CD4-positive, alpha-beta T cell treated with Interleukin-17A for 1 hour (primary cell): ENCODE data around the gene PAGE2B.
"Not testable (repeated sequence)": the region's sequence is repeated elsewhere in the genome, so short reads cannot be mapped to it uniquely, and the experiment has no call there.

Experiments
- DNase-seq: peaks from one replicate; pipeline ENCODE4 v3.0.0-alpha.2; 2020

PAGE2B gene, protein sequence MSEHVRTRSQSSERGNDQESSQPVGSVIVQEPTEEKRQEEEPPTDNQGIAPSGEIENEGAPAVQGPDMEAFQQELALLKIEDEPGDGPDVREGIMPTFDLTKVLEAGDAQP

DNA sequence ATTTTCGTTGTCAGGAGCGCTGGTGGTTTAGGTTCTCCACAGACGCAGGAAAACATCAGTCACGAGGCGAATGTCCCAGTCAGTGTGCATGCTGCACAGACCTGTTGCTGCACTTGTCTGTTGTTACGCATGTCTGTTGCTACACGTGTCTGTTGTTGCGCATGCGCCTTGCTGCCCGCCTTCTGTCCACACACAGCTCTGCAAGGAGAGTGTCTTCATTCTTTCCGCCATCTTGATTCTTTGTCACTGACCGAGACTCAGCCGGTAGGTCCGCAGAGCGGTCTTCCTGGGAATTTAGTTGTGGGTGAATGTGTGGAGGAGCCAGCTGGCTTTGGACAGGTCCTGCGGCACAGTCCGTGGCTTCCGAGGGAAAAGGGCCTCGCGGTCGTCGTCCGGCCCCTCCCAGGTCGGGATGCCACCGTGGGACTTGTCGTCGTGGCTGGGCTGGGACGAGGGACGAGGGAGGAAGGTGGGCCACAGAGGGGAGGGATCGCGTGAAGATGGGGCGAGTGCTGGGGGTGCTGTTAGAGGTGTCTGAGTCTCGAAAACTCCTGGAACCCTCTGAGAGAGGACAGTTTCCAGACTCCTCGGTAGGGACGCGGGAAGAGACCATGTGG lies at the start of gene PAGE2B:
TSS of gene PAGE2B (plus strand) at position 180 of the 617 bp plus-strand sequence. CDS start 1,012 bp downstream, outside the sequence.
- DNase-seq: no peak

DNA sequence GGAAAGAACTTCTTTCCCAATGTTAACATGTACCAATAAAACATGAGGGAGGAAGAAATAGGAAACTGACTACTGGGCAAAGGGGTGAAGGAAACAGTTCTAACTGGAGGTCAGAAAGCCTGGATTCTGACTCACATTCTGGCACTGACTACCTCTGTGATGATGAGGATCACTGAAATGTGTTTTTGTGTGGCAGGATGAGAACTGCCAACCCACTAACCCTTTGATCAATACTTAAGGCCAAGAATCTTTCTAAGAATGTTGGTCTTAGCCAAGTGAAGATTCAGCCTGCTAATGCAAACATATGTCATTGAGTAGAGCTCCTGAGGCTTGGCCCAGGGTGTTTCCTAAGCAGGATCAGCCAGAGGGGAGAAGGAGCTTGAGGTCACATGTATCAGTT lies 48.7 kb upstream of the PAGE2B start:
- DNase-seq: no peak

DNA sequence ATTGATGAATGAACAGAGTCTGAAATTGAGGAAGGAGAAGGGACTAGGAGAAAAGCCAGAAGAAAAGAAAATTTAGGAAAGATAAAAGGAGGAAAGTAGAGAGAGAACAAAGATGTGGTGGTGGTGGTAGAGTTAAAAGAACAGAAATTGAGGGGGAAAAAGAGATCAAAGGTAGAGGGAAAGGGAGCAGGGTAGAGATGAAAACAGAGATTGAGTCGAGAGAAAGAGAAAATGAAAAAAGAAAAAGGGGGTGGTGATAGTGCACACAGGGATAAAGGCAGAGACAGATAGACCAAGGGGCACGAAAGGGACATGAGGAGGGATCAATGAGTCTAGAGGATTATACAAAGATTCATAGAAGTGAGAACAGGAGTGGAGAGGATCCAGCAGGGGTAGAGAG lies 48.0 kb upstream of the PAGE2B start:
- DNase-seq: no peak

DNA sequence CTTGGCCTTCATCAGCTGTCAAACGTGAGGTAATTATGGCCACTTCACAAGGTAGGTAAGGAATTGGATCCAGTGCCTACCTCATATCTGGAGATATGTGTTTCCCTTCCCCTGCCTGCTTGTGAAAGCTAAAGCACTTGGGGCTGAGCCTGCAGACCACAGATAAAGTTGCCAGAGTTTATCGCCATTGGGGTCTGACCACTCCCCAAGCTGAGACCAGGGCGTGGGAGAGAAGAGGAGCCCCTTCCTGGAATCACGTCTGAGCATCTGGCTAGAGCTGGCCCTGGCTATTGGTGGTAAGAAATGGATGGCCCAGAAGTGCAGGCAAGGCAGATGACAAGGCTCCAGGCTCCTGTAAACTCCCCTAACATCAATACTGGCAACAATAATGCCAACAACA lies 46.8 kb upstream of the PAGE2B start:
- DNase-seq: no peak

DNA sequence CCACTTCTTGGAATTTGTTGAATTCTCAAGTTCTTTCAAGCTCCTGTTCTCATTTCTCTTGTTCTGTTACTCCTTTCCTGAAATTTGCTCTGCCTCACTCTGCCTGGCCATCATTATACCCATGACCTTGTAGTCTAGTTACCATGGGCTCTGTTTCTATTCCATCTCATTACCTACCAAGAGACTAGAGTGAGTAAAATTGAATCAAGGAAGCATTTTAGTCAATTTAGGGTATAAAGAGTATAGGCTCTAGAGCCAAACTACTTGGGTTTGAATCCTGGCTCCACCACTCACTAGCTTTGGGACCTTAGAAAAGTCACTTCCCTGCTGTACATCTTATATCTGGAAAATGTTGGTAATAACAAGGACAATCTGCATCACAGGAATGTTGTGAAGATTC lies 46.2 kb upstream of the PAGE2B start:
- DNase-seq: no peak

DNA sequence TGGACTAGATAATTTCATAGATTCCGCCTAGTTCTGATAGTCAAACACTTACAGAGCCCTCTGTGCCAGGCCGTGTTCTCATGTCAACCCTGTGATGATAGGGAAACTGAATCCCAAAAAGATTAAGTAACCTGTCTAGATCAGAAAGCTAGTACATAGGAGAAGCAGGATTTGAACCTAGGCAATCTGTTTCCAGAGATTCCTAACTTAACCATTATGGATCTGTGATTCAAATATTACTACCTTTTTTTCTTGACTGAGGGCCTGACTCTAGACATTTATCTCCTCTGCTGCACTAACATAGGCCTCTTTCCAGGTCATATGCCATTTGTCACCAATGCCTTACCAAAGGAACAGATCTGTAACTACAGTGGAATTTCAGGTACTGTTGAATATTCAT lies 45.5 kb upstream of the PAGE2B start:
- no peak for DNase-seq

DNA sequence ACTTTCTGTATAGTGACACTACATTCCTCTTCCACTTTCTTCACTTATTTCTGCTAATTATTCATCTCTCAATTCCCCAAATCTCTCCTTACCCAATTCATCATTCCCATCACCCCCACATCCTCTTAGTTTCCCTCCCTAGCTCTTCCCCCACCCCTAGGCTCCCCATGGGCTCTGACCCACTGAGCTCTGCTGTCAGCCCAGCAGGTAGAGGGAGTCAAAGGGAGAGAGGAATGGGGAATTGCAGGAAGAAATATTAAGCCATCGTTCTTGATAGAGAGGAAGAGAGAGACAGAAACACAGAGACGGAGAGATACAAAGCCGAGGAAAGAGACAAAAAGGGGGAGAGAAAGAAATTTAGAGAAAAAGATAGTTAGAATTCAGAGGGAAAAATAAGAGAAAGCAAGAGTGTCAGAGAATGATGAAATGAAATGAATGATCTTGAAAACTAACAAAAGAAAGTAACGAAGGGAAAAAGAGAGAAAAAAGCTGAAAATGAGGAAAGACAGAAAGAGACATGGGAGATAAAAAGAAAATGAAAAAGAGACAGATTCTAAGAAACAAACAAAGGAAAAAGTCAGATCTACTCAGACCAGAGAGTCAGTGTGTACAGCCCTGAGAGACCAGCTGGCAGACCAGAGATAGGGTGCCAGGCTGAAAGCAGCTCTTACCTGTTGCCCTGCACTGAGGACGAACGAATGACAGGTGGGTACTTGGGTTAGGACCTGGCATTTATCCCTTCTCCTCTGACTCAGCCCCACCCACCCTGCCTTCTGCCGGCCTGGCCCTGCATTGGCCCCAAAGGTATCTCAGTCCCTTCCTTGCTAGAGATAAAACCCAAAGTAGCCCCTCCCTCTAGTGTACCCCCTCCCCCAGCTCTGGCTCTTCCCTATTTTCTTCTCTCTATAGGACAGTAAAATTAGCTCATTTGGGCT lies 44.3 kb upstream of the PAGE2B start, which contains the start of gene ALAS2:
TSS of gene ALAS2 (minus strand) at position 707 of the 935 bp plus-strand sequence. CDS start 4,977 bp downstream, outside the sequence.
- DNase-seq: no peak

DNA sequence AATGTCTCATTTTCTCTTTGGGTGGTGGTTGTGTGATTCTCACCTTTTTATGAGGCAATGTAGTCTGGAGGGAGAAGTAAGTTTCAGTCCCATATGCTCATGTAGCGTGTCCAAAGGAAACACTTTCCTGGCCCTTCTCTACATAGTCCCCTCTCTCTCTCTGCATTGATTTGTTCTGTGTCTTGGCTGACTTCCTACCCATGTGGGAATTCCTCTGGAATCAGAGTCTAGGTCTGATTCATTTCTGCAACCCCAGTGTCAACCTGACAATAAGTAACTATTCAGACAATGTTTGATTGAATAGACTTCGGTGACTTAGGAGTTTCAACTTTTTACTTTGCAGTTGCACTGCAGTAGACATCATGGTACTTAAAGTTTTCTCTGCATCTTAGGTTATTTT lies 41.4 kb upstream of the PAGE2B start:
- no peak for DNase-seq

DNA sequence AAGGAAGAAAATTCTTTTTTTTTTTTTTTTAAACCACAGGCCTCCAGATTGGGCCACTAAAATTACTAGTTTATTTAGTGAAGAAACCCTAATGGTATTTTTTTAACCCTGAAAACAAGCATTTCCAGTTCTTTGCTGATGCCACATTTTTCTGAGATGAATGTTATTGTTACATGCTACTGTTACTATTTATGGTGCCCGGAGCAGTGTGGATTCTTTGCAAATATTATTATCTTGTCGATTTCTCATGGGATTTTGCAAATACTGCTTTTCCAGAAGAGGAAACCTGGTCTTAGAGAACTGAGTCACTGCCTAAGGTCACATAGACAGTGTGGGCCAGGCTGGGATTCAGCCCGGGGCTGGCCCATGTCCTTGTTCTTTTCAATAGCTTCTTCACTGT lies 35.4 kb upstream of the PAGE2B start:
- DNase-seq: no peak

DNA sequence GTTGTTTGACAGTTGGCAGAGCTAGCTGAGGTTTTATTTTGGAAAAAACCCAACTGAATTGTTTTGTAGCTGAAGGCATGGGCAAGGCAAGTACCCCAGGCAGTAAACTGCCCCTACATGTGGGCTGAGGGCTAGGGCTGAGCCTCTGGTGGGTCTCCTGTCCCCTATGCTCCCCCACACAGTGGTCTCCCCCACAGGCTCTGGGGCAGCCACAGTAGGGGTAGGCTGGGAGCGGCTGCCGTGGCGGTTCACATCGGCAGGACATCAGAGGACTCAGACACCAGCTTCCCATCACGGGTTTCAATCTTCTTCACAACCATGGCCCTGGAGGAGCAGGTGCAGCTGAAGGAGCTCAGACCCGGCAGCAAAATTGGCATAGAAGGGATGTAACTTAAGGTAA lies 33.3 kb upstream of the PAGE2B start:
- DNase-seq: no peak

DNA sequence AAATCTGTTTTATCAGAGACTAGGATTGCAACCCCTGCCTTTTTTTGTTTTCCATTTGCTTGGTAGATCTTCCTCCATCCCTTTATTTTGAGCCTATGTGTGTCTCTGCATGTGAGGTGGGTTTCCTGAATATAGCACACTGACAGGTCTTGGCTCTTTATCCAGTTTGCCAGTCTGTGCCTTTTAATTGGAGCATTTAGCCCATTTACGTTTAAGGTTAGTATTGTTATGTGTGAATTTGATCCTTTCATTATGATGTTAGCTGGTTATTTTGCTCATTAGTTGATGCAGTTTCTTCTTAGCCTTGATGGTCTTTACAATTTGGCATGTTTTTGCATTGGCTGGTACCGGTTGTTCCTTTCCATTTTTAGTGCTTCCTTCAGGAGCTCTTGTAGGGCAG lies 24.2 kb upstream of the PAGE2B start:
- not testable (repeated sequence) for DNase-seq

DNA sequence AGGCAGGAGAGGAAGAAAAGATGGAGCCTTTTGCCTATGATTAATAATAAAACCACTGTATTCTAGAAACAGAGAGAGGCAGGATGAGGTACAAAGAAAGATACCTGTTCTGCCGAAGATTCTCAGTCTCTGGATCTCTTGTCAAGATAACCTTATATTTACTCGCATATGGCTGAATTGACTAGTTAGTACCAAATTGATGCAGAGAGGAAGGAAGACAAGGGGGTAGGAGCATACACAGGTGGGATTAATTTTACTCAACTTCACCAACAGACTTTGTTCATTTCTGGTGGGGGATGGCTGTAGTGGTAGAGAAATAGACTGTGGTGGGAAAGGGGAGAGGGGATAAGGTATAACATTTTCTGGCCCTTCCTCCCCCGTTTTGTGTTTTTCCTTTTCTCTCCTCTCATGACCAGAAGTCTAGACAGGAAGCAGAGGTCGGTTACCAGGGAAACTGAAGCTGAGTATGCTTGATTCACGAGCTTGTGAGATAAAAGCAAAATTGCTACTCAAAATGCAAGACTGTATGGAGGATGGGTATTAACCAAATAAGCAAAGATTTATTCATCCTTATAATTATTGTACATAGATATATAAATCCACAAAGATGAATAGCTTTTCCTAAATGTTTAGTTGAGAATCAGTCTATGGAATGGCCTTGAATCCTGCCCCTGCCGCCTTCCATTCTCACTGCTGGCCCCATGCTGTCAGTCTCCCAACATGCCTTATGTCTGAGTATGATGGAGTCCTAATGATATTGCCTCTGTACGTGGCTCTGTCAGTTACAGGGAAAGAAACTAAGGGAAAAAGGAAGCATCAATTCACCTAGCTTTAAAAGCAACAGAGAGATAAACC lies 17.8 kb upstream of the PAGE2B start:
- peak; percentile 66 for DNase-seq

DNA sequence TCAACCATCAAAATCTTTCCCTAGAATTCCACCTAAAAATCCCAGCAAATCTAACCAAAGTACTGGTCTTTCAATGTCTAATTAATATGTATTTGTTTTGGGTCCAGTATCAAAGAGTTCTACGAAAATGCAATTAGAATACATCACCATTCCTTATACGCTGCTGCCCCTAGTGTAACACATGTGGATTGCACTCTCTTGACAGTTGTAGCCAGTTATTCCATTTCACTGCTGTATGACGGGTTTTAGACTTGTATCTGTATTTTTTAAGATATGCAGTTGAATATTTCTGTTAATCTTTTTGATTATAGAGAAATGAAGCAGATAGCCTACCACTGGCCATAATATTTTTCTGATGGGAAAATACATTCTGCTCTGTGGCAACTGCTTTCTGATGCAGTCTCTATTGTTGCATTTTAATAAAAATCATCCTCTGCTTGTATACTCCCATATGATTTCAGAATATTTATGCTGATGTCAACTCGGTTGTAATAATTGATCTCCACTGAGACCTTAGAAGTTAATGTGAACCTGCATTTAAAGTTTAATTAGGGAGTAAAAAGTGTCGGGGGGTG lies 17.1 kb upstream of the PAGE2B start:
- DNase-seq: peak; percentile 62

DNA sequence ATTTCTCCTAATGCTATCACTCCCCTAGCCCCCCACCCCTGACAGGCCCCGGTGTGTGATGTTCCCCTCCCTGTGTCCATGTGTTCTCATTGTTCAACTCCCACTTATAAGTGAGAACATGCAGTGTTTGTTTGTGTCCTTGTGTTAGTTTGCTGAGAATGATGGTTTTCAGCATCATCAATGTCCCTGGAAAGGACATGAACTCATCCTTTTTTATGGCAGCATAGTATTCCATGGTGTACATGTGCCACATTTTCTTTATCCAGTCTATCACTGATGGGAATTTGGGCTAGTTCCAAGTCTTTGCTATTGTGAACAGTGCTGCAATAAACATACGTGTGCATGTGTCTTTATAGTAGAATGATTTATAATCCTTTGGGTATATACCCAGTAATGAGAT lies 7.7 kb upstream of the PAGE2B start:
- DNase-seq: not testable (repeated sequence)

DNA sequence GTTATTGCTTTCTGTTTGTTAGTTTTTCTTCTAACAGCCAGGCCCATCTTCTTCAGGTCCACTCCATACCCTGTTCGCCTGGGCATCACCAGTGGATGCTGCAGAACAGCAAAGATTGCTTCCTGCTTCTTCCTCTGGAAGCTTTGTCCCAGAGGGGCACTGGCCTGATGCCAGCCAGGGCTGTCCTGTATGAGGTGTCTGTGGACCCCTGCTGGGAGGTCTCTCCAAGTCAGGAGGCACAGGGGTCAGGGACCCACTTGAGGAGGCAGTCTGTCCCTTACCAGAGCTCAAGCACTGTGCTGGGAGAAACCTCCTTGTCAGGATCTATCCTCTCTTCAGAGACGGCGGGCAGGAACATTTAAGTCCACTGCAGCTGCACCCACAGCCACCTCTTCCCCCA lies 2.5 kb upstream of the PAGE2B start:
- no peak for DNase-seq

DNA sequence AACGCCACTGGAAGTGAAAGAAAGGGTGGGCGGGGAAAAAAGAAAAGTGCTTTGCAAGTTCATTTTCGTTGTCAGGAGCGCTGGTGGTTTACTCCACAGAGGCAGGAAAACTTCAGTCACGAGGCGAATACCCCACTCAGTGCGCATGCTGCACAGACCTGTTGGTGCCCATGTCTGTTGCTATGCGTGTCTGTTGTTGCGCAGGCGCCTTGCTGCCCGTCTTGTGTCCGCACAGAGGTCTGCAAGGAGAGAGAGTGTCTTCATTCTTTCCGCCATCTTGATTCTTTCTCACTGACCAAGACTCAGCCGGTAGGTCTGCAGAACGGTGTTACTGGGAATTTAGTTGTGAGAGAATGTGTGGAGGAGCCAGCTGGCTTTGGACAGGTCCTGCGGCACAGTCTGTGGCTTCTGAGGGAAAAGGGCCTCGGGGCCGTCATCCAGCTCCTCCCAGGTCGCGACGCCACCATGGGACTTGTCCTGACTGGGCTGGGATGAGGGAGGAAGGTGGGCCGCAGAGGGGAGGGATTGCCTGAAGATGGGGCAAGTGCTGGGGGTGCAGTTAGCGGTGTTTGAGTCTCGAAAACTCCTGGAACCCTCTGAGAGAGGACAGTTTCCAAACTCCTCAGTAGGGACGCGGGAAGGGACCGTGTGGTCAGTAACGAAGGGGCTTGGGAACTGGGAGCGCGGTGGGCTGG lies 14.1 kb downstream of the PAGE2B start, which contains the start of gene PAGE2:
TSS of gene PAGE2 (plus strand) at position 224 of the 695 bp plus-strand sequence. CDS start 1,003 bp downstream, outside the sequence.
- DNase-seq: no peak

DNA sequence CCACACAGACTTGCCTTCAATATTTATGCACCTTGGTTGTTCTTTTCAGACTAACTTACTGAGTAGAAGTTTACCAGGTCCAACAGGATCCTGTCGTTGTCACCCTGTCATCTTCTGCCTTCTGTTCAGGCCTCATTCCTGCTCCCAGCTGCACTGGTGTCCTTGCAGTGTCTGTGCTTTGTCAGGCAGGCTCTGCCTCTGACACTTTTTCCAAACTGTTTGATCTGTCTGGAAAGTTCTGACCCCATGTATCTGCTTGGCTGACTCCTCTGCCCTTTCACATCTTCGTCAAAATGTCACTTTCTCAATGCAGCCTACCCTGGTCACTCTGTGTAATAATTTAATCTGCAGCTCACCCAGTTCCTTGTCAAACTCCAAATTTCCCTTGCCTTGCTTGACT lies 23.9 kb downstream of the PAGE2B start:
- no peak for DNase-seq

DNA sequence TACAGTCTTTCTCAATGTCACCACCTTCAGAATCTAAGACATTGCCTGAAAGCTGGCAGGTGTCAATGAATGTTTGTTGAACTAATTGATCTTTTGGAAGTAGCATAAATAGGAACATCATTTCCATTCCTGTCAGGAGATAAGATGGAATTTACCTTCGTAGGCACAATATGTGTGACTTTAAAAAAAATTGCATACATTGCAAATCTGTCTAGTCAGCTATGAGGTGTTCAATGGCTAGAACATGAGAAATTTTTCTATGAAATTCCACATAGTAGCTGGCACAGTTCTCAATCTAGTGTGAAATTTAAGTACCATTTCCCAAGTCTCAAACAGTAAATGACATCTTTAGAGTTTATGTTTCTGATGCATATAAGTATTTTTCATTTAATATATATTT lies 24.3 kb downstream of the PAGE2B start:
- DNase-seq: no peak

DNA sequence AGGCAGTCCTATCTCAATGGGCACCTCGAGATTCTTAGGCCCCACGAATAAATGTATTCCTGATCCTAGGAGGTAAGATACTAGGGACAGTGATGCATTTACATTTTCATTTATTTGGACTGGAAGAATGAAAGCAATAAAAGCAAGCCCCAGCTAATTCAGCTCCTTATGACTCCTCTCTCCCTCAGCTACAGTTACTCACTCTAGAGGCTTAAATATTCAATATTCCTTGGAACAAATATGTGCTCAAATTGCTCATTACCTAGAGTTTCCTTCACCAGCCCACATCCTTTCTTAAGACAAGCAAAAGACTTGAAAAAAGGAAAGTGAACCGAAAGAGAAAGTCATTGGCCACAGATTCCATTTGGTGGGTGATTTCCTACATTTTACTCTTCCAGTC lies 27.9 kb downstream of the PAGE2B start:
- no peak for DNase-seq

DNA sequence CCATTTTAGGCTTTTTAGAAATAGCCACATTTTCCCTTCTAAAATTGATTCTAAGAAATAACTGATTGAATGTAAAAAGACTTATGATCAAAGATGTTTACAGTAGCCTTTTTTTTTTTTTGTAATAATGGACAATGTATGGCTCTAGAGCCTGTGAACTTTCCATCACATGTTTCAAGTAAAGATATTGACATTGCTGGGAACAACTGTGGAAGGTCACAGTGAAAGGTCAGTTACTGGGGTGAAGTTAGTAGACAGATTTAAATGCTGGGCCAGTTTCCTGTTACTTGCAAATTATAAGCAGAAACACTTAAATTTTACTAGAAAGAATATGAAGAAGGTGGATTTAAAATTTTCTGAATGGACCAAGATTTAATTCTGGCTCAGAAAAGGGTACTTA lies 32.4 kb downstream of the PAGE2B start:
- DNase-seq: no peak

DNA sequence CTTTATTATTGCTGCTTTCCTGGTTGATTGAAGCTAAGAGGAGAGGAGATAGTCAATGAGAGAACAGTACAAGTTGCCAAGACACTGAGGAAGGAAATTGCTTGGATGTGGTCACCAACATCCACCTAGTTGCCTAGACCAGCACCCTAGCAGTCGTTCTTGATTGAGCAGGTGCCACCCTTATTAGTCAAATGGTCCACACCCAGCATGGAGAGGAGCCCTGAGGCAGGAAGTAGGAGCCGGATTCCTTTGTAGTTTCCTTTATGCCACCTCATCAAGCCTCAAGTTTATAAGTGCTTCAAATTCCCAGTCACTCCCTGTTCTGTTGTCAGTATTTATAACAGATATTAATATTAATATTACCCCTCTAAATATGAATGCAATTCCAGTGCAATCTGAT lies 33.1 kb downstream of the PAGE2B start:
- DNase-seq: no peak

DNA sequence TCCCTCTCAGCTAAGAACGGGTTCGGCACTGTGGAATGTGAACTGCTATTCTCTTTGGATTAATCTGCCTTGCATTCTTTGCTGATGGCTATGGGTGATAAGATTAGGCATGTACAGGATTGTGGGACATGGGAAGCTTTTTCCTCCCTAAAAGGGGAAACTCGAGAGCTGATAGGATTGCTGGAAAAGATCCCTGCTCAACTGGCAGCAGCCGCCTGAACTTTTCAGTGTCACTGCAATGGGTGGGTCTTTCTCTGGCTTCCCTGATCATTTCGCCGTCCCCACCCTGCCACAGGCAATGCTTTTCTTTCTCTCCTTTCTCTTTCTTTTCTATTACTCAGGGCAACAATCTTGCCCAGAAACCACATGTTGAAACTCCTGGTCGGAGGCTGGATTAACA lies 34.5 kb downstream of the PAGE2B start:
- DNase-seq: no peak
